GM18867 (cell line): ENCODE measurements around the gene GLMN.

Source experiments
- ATAC-seq: cut with Tn5 transposase; IDR thresholded peaks from one replicate; pipeline ENCODE4 v1.9.1; 2021; ENCODE audit warnings: mild to moderate bottlenecking, moderate library complexity; ENCODE audit not compliant: unreplicated experiment

The GLMN gene, protein sequence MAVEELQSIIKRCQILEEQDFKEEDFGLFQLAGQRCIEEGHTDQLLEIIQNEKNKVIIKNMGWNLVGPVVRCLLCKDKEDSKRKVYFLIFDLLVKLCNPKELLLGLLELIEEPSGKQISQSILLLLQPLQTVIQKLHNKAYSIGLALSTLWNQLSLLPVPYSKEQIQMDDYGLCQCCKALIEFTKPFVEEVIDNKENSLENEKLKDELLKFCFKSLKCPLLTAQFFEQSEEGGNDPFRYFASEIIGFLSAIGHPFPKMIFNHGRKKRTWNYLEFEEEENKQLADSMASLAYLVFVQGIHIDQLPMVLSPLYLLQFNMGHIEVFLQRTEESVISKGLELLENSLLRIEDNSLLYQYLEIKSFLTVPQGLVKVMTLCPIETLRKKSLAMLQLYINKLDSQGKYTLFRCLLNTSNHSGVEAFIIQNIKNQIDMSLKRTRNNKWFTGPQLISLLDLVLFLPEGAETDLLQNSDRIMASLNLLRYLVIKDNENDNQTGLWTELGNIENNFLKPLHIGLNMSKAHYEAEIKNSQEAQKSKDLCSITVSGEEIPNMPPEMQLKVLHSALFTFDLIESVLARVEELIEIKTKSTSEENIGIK

GRCh38 chr1:92298573-92299476 lies at the start of gene GLMN, which contains the start of gene RPAP2:
Gene GLMN (minus strand): TSS chr1:92298987. CDS start chr1:92297999, 988 bp downstream.
Gene RPAP2 (plus strand): TSS chr1:92299059. CDS start chr1:92299074, 15 bp downstream.
- ATAC-seq = peak; percentile 98

DNA sequence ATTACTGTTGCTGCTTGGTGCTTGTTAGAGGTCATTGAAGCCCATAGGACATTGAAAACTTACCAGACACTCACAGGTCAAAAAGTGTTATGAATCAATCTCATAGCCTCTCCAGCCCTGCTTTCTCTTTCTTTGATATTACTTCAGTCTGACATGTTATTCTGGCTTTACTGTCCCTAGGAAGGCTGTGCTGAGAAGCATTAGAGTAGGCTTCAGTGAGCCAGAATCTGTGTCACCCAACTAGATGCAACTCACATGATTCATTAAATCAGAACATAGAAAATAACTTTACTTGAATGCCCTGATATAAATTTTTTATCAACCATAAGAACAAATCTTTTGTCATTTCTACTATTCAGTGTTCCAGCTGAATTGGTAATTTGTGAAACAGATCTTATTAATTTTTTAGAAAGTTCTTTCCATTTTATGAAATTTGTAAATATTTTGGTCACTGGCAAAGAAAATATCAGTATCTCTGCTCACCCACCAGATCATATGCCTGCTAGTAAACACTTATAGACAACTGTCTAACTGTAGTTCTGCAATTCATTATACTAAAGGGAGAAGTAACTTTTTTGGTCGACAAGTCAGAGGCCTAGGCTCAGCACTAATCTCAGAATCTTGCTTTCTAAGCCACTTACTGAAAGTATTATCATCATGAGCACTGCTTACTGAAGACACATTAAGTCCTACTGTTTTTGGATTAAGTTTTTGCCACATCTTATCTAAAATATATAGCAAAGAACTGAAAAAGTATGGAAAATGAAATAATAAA lies 48.3 kb upstream of the GLMN start:
- ATAC-seq = no peak

GRCh38 chr1:92343061-92343460 lies 44.3 kb upstream of the GLMN start:
- no peak for ATAC-seq

- no peak for ATAC-seq
Observed at GRCh38 chr1:92342401-92342800, 43.6 kb upstream of the GLMN start.

DNA sequence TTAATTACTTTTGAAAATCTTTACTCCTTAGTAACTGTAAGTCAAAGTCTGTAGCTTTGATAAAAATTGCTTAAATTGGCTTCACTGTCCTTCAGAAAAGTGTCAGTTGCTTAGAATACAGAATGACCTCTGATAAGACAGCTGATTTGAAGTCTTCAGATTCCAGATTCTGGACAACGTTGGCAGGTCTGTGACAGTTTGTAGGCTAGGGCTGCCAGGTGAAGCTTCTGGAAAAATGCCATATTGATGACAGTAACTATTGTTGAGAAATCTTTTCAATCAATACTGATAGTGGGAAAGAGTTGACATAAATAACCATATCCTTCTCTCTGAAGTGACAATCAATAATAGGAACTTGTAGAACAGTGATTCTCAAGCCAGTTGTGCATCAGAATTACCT lies 41.4 kb upstream of the GLMN start:
- ATAC-seq = no peak

DNA sequence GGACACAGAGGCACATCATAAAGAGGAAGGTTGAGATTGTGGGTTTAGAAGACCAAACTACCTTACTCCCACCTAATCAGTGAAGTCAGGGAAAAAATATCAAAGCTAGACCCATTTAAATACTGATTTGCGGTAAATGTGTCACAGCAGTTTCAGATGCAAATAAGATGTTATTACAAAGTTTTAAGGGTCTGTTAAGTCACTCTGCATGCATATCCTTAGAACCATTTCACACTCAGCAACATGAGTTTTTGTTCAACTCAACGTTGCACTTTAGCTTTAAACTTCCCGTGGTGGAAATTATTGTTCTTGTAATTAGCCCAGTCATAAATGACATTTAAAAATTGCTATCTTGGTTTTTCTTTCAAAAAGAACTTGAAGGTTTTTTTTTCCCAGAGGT lies 34.9 kb upstream of the GLMN start:
- no peak for ATAC-seq

GRCh38 chr1:92329347-92330129 lies 30.8 kb upstream of the GLMN start:
- ATAC-seq = no peak

GRCh38 chr1:92327794-92328193 lies 29.0 kb upstream of the GLMN start:
- no peak for ATAC-seq

DNA sequence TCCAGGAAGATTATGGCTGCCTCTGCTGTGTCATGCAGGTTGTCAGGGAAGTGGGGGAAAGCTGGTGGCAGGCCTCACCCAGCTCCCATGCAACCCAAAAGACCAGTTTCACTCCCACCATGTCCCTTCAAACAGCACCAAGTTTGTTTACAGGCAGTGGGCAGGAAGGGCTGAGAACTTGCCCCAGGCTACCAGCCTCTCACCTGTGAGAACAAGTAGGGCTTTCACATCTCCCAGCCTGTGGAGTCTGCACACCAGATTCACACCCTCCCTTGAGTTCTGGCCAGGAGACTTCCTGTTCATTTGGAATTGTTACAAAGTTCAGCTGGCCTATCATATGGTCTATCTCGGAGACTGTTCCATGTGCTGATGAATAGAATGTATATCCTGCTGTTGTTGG lies 27.9 kb upstream of the GLMN start:
- no peak for ATAC-seq

- no peak for ATAC-seq
Observed at GRCh38 chr1:92324784-92325183, 26.0 kb upstream of the GLMN start.

GRCh38 chr1:92323473-92324453 lies 25.0 kb upstream of the GLMN start:
- ATAC-seq = no peak

GRCh38 chr1:92317836-92318493 lies 19.2 kb upstream of the GLMN start:
- no peak for ATAC-seq

DNA sequence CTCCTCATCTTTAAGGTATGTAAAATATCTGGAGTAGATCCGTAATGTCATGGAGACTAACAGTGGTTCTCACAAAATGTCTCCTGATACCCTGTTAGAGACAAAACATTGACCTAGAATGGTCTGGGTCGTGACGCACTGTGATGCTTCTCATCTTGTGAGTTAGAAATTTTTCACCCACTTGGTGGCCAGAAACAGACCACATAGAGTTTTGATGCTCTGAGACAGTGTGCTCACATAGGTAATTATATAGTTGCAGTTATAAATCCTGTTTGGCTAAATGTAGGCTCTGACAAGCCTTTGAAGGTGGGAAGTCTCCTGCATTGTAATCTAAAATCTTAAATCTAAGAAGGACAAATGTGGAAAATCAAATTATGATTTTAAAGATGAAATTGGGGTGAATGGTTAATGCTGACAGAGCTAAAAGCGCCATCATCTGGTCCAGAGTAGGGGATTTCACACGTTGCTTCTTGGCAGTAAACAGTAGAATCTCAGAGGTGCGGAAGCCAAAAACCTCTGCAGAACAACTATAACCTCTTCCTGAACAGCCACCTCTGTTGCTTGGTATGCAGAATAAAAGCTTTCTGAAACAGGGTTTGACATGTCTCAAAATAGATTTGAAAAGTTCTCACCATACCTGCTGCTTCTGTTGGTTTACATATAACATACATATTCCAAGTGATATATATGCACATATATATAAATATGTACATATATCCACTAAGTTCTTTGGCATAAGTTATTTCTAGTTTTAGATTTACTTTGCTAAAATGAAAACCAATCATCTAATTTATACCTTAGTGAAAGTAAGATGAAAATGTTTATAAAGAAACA lies 17.2 kb upstream of the GLMN start:
- no peak for ATAC-seq

DNA sequence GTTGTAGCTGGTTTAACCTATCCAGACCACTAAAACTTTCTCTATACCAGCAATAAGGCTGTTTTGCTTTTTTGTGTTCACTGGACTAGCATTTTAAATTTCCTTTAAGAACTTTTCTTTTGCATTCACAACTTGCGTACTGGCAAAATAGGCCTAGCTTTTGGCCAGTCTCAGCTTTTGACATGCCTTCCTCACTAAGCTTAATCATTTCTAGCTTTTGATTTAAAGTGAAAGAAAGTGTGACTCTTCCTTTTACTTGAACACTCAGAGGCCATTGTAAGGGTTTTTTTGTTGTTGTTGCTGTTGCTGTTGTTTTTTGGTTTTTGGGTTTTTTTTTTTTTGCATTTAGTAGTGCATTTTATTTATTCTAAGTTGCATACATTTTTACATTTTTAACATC lies 15.2 kb upstream of the GLMN start:
- ATAC-seq = no peak

DNA sequence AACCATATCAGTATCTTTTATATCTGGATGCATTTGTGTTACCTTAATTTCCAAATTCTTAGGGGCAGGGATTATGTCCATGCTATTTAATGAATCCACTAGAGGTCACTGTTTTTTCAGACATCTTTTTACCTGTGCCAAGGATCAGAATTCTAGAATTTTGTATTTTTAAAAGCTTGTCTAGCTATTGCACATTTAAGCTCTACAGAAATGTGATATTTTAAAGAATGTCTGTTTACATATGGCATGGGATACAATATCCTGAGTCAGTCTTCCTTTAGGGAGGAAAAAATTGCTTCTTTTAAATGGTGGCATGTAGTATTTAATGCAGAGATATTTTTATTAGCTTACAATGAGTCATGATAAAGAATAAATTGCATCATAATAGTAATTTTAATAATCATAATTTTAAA lies 11.4 kb upstream of the GLMN start:
- ATAC-seq = no peak

DNA sequence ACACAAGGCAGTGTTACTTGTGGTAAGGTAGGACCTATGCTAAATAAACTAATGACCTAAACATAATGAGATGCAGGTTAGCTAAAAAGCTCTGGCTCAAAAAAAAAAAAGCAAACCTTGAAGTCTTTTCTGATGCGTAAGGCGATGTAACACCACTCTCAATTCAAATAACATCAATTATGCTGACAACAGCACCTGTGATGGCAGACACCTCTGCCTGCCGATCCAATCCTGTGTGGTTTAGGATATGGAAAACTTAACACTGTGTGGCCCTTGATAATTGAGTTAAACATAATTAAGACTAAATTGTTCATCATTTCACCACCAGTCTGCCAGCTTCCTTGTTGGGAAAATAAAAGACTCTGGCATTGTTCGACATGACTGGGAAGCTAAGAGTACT lies 9.2 kb upstream of the GLMN start:
- ATAC-seq = no peak

DNA sequence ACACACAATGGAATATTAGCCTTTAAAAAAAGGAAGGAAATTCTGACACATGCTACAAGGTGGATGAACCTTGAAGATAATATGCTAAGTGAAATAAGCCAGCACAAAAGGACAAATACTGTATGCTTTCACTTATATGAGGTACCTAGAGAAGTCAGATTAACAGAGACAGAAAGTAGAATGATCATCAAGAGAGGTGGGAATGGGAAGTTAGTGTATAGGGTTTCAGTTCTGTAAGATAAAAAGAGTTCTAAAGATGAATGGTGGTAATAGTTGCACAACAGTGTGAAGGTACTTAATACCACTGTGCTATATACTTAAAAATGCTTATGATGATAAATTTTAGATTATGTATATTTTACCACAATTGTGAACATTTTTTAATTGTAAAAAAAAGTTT lies 7.2 kb upstream of the GLMN start:
- ATAC-seq = no peak
